NCI-H2227 treated with DMSO at 0.1 percent for 48 hours (cell line): Measurements from ENCODE around the gene CELF1.
"Not testable (repeated sequence)": the region's sequence is repeated elsewhere in the genome, so short reads cannot be mapped to it uniquely, and the experiment has no call there.

Experiments used
- DNase-seq: peaks from one replicate; lab custom pipeline; 2025; lab: John Stamatoyannopoulos, UW

CELF1 gene

DNA sequence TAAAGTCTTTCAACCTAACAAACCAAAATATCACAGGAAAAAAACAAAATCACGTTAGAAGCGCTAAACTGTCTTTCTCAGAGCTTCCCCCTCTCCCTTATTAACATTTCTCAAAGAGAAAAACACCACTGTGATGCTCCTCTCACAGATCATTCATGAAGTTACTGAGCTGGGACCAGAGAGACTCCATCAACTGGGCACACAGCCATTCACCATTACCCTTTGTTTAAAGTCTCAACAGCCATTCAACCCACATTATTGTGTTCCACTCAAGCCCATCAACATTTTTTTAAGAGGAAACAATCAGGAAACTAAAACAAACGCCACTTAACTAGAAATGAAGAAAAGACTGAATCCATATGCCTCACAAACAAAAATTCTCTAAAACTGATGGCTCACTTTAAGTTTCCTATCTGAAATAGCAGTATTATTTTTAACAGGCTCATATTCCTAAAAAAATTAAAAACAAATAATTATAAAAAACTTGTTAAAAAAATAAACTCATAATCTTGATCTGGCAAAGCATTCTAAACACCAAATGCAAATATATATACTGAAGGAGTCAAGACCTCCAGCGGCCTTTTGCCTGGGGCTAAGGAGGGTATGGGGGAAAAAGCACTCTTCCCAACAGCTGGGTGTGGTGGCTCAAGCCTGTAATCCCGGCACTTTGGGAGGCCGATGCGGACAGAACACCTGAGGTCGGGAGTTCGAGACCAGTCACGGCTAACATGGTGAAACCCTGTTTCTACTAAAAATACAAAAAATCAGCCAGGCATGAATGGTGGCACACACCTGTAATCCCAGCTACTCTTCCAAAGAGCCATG is 14.0 kb downstream of the CELF1 start:
- no peak for DNase-seq

DNA sequence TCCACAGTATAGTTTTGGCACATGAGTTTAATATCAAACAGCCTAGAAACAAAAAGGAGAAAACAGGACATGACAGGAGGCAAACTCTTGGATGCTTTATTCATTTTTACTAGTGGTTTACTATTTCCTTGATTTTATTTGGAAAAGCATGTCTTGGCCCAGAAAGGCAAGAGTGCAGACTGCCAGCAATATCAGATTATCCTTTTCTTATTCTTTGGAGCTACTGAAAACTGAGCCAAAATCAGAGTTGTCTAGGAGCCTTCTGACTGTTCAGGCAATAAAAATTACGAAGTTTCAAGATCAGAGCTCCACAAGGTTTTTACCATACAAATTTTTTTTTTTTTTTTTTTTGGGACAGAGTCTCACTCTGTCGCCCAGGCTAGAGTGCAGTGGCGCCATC is 16.0 kb downstream of the CELF1 start:
- DNase-seq = no peak

DNA sequence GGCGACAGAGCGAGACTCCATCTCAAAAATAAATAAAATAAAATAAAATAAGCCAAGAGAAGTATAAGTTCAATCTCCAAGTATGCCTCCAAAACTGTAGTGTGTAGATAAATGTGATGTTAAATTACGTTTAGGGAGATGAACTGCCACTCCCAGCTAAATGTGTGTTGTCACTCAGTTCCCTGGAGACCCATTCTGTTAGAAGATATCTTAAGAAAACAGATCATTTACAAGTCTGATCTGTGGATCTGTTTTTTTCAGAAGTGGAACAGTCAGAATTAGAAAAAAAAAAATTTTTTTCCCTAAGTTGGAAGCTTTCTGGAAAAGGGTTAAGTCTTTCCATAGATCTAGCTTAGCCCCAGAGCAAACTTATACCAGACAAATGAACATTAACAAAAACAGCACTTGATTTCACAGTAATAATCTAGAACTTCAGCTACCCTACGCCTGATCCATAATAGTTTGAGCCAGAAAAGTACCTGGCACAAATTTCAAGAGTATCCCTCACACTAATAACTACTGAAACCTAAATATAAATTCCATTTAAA is 18.2 kb downstream of the CELF1 start:
- no peak for DNase-seq

DNA sequence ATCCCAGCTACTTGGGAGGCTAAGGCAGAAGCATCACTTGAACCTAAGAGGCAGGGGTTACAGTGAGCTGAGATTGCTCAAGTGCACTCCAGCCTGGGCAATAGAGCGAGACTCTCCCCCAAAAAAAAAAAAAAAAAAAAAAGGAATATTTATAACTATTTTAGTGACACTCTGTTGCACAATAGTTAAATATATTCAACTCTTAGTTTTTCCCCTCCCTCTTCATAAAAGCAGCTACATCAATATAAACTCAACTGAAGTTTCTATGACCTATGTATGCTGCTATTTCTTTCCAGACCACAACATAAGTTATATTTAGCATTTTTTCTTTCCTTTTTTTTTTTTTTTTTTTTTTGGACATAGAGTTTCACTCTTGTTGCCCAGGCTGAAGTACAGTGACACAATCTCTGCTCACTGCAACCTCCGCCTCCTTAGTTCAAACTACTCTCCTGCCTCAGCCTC is 19.2 kb downstream of the CELF1 start:
- no peak for DNase-seq

DNA sequence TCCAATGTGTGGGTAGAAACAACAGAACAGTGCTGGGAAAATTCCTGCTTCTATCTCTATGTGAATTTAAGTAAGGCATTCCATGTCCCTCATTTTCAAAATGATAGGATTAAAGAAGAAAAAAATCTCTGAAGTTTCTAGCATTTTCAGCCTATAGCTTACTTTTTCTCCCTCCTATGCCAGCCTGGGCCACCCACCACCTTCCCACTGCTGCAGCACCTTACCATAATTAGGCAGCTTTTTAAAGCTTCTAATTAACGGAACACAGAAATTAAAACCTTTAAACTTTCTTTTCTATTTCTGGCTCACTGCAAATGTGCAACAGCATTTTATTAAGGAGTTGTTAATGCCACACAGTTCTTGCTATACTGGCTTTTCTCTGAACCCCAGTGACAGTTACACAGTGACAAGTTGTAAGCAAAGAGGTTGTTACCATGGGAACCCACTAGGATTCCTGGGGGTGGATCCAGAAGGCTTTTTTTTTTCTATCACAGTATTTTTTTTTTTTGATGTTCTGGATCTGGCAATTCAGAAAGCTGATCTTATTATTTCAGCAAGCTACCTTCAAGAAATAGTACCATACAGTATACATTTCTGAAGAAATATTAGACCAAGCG is 20.2 kb downstream of the CELF1 start:
- DNase-seq = peak; percentile 25

DNA sequence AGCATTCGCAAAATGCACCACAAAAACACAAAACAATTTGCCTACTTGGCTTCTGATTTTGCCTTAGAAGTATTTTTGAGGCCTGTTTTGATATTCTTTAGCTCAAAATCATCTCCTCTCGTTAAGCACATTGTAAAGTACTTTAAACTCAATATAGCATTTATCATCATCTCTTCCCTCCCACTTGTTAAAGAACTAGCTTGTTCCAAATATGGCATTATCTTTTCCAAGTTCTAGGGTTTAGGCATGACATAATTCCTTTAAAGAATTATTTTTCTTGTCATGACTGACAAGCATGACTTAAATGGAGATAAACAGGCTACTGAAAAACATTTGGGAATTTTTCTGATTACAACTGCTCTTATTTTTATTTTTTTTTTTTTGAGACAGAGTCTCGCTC is 21.3 kb downstream of the CELF1 start:
- DNase-seq = no peak

DNA sequence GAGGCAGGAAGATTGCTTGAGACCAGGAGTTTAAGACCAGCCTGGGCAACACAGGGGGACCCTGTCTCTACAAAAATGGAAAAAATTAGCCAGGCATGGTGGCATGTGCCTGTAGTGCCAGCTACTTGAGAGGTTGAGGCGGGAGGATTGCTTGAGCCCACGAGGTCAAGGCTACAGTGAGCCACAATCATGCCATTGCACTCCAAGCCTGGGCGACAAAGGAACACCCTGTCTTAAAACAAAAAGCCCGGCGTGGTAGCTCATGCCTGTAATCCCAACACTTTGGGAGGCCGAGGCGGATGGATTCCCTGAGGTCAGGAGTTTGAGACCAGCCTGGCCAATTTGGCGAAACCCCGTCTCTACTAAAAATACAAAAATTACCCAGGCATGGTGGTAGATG is 22.2 kb downstream of the CELF1 start:
- not testable (repeated sequence) for DNase-seq

DNA sequence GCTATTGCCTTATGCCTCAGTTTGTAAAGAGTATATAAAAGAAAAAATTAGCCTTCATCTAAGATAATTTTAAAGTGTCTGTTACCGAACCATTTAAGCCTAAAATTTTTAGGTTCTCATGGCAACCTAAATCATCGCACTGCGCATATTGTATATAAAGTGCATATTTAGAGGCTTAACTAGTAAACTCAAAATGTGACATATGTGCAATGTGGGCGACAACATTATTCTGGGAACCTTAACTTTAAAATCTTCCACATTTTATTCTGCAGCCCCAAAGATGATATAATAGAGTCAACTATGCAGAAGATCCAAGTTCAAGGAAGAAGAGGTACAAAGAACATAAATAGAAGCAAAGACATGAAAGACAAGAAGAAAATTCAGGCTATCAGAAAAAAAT is 23.0 kb downstream of the CELF1 start:
- no peak for DNase-seq

DNA sequence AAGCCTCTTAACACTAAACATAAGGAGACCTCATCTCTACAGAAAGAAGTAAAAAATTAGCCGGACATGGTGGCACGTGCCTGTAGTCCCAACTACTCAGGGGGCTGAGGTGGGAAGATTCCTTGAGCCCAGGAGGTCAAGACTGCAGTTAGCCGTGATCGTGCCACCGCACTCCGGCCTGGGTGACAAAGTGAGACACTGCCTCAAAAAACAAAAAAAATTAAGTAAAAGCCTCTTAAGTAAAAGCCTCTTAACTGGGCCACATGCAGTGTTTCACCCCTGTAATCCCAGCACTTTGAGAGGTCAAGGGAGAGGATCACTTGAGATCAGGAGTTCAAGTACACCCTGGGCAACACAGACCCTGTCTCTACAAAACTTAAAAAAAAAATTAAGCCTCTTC is 25.7 kb downstream of the CELF1 start:
- DNase-seq = no peak

DNA sequence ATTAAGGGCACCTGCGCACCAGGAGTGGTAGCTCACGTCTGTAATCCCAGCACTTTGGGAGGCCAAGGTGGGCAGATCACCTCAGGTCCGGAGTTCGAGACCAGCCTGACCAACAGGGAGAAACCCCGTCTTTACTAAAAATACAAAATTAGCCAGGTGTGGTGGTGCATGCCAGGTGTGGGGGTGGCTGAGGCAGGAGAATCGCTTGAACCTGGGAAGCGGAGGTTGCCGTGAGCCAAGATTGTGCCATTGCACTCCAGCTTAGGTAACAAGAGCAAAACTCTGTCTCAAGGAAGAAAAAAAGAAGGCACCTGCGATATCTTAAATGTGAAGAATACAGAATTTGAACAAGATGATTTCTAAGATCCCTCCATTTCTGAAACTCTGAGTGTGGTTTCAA is 26.9 kb downstream of the CELF1 start:
- not testable (repeated sequence) for DNase-seq

DNA sequence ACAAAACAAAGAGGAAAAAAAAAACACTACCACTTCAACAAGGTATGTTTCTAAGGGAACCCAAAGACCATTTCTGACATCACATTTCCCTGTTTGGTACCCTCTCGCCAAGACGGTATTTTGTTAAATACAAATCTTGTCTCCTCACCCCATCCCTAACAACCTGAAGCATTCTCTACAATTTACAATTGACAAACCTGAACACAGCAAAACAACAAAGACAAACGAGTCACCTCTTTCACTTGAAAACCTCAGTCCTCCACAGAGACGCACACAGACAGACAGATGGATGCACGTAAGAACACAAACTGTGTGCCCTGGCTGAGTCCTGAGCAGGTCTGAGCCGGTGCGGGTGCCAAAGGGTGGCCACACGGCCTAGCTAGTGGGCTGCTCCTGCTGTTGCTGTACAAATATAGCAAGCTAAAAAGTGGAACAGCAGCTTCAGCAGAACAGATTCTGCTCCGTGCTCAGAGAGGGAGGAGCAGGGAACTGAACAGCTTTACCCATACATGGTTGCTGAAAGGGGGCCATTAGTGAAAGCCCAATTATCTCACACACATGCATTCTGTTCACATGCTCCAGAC is 28.5 kb downstream of the CELF1 start:
- DNase-seq = no peak

DNA sequence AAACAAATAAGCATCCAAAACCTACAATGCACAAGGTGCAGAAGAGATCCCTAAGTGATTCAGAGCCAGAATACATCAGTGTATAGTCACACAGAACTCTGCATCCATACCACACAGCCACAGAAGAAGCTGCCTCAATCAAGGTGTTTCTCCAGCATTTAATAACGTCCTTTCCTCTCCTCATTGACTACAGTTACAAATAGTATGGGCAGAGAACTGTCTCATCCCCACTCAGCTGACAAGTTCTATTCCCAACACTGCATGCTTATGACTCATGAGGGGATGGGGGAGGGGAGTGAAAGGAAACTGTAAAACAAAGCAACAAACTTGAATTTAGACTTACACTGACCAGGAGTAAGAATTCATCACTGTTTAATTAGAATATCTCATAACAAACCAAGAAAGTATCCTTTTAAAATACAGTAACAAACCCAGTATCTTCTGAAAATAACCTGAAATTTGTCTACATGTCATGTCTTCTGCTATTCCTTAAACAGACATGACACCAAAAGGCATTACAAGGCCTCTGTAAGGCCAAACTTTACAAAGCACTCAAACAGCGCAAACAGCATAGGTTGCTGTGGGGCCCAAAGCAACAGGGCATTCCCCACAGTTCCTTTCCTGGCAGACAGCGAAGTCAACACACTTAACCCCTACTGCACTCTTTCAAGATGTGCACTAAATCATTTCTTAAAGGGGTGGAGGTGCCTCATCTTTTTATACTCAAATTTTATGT is 29.3 kb downstream of the CELF1 start:
- DNase-seq = no peak

DNA sequence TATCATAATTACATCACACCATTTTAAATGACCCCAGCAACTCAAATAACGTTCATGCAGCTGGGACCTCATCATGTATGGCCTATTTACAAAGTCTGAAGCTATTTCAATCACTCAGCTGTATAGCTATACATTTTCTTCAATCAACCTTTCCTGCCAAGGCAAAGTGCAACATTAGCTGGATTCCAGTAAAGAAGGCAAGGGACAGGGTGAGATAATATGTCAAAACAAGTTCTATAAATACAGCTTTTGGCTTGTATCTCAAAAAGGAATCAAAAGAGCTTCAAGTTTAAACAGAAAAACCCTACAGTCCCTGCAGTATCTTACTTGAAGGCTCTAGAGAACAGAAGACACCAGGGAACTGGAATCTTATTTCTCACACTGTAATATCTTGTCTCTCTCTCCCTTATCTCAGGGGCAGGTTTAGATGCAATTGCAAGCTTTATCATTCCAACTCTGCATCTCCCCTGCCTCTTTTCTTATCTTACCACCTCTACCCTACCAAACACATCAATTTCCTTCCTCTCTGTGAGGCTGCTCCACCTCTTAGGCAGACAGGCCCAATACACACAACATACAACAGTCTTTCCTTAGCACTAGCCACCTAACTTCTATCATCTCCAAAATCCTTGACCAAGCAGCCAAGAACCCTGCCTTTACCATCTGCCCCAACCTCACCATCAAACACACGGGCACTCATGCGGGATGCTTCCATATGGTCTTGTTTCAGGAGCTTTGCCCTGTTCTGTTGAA is 34.5 kb downstream of the CELF1 start:
- DNase-seq = peak; percentile 46

DNA sequence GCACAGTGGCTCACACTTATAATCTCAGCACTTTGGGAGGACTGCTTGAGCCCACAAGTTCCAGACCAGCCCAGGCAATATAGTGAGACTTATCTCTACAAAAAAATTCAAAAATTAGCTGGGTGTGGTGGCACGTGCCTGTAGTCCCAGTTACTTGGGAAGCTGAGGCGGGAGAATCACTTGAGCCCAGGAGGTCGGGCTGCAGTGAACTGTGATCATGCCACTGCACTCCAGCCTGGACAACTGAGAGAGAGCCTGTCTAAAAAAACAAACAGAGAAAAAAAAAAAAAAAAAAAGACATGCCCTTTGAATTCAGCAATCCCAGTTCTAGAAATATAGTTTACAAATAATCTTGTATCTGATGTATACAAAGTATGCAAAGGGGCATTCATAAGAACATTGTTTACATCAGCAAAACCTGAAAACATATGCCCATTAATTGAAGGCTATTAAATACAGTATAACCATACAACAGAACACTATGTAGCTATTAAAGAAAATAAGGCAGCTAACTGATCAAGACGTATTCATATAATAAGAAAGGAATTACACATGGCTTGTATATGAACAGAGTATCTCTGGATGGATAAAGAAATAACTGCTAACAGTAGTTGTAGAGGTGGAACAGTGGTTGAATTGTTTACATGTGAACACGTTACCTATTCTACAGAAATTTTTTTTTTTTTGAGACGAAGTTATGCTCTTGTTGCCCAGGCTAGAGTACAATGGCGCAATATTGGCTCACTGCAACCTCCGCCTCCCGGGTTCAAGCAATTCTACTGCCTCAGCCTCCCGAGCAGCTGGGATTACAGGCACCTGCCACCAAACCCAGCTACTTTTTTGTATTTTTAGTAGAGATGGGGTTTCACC is 35.7 kb downstream of the CELF1 start:
- DNase-seq = no peak

DNA sequence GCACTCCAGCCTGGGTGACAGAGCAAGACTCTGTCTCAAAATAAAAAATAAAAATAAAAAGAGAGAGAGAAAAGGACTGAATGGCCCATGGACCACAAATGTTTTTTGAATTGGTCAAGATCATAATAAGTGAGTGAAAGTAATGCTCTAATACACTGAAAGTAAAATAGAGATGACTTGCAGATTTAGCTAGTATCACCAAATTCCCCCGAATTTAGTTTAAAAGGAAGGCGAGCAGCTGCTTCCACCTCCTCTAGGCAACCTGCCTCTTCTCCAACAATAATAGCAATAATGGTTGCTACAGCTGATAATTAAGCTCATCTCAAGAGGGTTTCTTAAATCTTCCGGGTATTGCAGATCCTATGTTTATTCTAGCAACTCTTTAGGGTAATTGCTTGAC is 36.8 kb downstream of the CELF1 start:
- DNase-seq = peak; percentile 62

DNA sequence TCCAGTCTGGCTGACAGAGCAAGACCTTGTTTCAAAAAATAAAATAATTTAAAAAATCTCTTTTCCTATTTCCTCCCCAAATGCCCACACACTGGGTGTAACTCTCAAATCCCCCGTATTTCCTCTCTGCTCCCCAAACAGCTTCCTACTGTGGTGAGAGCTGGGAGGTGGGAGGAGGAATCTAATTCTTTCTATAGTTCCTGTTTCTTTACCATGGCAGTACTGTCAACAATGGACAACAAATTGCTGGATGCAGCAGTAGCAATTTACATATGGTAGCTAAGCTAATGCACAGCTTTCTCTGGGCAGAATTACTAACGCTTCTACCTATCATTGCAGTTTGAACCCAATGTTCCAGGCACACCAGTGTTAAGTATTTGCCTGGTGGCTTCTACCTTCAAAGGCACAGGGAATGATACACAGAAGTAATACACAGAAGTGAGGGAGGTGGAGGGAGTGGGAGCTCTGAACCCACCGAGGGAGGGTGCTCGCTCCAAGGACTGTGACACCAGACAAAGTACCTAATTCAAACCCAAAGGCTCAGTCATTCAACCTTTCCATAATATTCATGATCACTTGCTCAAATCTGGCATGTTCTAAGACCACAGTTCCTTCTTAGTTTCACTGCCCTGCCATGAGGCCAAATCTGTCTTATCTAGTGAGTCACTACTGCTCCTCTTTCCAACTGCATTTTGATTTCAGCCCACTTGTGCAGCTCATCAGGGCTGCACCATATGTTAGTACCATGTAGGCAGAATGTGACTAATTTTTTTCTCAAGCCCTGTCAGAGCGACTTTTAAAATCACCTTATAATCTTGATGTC is 37.9 kb downstream of the CELF1 start:
- peak; percentile 41 for DNase-seq

DNA sequence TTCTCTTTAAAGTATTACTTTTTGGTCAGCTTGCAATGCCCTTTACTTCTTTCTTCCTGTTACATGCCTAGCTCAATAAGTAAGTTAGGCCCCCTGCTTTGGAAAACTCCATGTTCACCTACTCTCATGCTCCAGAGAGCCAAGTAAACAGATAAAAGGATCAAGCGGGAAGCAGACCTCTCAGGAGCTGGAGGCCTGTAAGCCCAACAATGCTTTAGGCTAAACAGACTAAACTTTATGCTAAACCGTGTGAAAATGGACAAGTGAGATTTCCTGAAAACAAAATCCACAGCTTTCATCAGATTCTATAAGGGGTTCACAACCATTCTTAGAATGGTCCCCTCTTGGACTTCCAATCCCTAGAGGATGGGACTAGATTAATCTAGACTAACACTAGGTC is 40.2 kb downstream of the CELF1 start:
- no peak for DNase-seq

DNA sequence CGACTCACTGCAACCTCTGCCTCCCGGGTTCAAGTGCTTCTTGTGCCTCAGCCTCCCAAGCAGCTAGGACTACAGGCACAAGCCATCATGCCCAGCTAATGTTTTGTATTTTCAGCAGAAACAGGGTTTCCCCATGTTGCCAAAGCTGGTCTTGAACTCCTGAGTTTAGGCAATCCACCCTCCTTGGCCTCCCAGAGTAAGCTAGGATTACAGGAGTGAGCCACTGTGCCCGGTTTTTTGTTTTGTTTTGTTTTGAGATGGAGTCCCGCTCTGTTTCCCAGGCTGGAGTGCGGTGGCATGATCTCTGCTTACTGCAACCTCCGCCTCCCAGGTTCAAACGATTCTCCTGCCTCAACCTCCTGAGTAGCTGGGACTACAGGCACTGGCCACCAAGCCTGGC is 41.0 kb downstream of the CELF1 start:
- DNase-seq = no peak

DNA sequence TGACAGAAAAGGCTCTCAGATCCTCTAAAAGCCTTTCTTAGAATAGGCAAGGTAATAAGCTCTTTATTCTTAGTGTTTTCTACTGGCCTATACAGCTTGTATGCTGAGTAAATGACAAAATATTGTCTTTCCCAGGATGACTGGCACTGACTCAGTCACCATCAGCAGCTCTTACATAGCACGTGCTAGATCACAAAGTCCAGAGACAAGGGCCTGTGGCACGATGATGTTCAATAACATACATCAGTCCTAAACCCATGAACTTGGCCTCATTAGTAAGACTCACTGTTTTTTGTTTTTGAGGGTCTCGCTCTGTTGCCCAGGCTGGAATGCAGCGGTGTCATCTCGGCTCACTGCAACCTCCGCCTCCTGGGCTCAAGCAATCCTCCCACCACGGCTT is 42.7 kb downstream of the CELF1 start:
- no peak for DNase-seq

DNA sequence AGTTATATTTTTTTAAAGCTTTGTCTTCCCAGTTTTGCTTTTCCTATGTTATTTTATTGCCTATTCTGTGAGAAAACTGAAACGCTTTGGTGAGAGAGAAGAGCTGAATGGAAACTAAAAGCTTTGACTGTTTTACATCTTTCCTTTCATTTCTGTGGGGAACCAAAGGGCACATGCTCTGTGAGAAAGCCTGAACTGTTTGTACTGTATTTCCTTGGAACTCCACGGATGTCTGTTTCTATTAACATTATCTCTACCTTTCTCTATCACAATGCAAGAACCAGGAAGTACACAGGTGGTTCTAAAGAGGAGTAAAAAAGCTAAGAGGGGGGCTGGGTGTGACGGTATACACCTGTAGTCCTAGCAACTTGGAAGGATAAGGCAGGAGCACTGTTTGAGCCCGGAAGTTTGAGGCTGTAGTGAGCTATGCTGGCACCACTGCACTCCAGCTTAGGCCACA is 43.8 kb downstream of the CELF1 start:
- no peak for DNase-seq
